ENCODE data around the gene PCED1A.

The PCED1A gene

GRCh38 chr20:2804041-2804828 lies 36.2 kb downstream of the PCED1A start:
- TF ChIP-seq, protein P1, sequence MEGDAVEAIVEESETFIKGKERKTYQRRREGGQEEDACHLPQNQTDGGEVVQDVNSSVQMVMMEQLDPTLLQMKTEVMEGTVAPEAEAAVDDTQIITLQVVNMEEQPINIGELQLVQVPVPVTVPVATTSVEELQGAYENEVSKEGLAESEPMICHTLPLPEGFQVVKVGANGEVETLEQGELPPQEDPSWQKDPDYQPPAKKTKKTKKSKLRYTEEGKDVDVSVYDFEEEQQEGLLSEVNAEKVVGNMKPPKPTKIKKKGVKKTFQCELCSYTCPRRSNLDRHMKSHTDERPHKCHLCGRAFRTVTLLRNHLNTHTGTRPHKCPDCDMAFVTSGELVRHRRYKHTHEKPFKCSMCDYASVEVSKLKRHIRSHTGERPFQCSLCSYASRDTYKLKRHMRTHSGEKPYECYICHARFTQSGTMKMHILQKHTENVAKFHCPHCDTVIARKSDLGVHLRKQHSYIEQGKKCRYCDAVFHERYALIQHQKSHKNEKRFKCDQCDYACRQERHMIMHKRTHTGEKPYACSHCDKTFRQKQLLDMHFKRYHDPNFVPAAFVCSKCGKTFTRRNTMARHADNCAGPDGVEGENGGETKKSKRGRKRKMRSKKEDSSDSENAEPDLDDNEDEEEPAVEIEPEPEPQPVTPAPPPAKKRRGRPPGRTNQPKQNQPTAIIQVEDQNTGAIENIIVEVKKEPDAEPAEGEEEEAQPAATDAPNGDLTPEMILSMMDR (IDR thresholded peaks at IDR 0.05; ENCODE audit: low read depth, low read length, poor library complexity, severe bottlenecking) = no peak
- TF ChIP-seq EZH2phosphoT487 (IDR thresholded peaks at IDR 0.05; ENCODE audit: borderline replicate concordance, low read length) = no peak
- H3K27me3 ChIP-seq (ENCODE audit: control insufficient read depth, low read length) = peaks cover 3% of the 10 kb centered on the region; the same call in 1 of the 2 replicates

GRCh38 chr20:2801286-2801728 lies 39.1 kb downstream of the PCED1A start:
- Histone ChIP-seq H3K27ac (ENCODE audit: low read depth, low read length) (no peak overlapping the region), H3F3A (ENCODE audit: control insufficient read depth, insufficient read depth) (no peaks in the 10 kb centered on the region), H3K4me3 (ENCODE audit: low read length) (no peak overlapping the region), H3K9me2 (replicated peaks; ENCODE audit: control insufficient read depth, low read length) (no peaks in the 10 kb centered on the region), H3K27me3 (ENCODE audit: control insufficient read depth, low read length) (peaks cover 3% of the 10 kb centered on the region; the same call in 1 of the 2 replicates), H3K4me2 (ENCODE audit: low read length) (no peak overlapping the region), H3K9me3 (ENCODE audit: control insufficient read depth, insufficient read depth, low read length) (no peaks in the 10 kb centered on the region), H3K36me3 (ENCODE audit: control insufficient read depth, low read length) (no peaks in the 10 kb centered on the region), H3K4me1 (ENCODE audit: control insufficient read depth, low read length) (no peaks in the 10 kb centered on the region), H3K79me2 (ENCODE audit: control insufficient read depth, low read length) (no peaks in the 10 kb centered on the region), H4K20me1 (ENCODE audit: control insufficient read depth, insufficient read depth, low read depth, low read length) (no peaks in the 10 kb centered on the region)
- TF ChIP-seq, protein P1 (IDR thresholded peaks at IDR 0.05; ENCODE audit: low read depth, low read length, poor library complexity, severe bottlenecking) = no peak
- no peak for TF ChIP-seq EZH2phosphoT487 (IDR thresholded peaks at IDR 0.05; ENCODE audit: borderline replicate concordance, low read length)

More at GRCh38 chr20:2804041-2804828, 36.2 kb downstream of the PCED1A start:
- Histone ChIP-seq H3K79me2 (ENCODE audit: control insufficient read depth, low read length) (no peaks in the 10 kb centered on the region), H3K9me2 (replicated peaks; ENCODE audit: control insufficient read depth, low read length) (no peaks in the 10 kb centered on the region), H3F3A (ENCODE audit: control insufficient read depth, insufficient read depth) (no peaks in the 10 kb centered on the region), H3K4me1 (ENCODE audit: control insufficient read depth, low read length) (no peaks in the 10 kb centered on the region), H3K27ac (ENCODE audit: low read depth, low read length) (no peak overlapping the region), H3K9me3 (ENCODE audit: control insufficient read depth, insufficient read depth, low read length) (no peaks in the 10 kb centered on the region), H3K4me2 (ENCODE audit: low read length) (no peak overlapping the region), H3K36me3 (ENCODE audit: control insufficient read depth, low read length) (no peaks in the 10 kb centered on the region), H4K20me1 (ENCODE audit: control insufficient read depth, insufficient read depth, low read depth, low read length) (no peaks in the 10 kb centered on the region), H3K4me3 (ENCODE audit: low read length) (no peak overlapping the region)

DNA sequence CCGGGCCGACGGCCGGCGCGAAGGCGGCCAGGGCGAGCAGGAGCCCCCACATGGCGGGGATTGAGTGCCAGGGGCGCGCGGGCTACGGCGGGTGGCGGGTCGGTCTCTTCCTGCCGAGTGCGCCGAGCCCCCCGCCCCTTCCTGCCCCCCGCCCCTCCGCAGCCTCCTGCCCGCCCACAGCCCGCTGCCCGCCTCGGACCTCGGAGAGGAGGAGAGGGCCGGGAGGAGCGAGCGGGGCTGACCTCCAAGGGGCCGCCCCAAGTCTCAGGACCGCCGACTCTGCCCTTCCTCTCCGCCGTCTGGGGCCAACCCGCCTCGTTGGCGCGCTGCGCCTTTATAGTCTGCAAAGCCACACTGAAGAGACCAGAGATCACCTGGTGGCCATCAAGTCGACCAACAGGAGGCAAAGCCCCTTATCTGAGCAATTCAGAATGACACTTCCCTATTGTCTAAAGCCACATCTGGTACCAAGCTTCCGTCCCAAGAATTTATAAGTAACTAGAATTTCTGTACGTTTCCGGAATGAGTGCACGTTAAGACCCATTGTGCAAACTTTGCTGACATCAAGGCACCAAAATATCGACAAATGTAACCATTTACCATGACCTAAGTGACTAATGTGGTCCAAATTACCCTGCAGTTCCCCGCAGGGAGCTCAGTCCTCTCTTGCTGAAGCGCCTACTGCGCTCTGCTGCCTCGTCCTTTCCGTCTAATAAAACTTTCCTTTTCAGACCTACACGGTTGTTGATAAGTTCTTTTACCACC lies 39.8 kb downstream of the PCED1A start, which contains the start of gene CPXM1:
Gene CPXM1, minus strand, starts transcription at position 107 of the 765 bp plus-strand sequence. Its CDS starts 55 bp downstream, at position 52.
- Histone ChIP-seq H3K36me3 (ENCODE audit: control insufficient read depth, low read length) (no peaks in the 10 kb centered on the region), H3K4me2 (ENCODE audit: low read length) (no peak within 1 kb of the TSS), H3K4me3 (ENCODE audit: low read length) (no peak within 1 kb of the TSS), H4K20me1 (ENCODE audit: control insufficient read depth, insufficient read depth, low read depth, low read length) (no peaks in the 10 kb centered on the region), H3F3A (ENCODE audit: control insufficient read depth, insufficient read depth) (no peaks in the 10 kb centered on the region), H3K79me2 (ENCODE audit: control insufficient read depth, low read length) (no peaks in the 10 kb centered on the region), H3K27me3 (ENCODE audit: control insufficient read depth, low read length) (peaks cover 3% of the 10 kb centered on the region; the same call in 1 of the 2 replicates), H3K27ac (ENCODE audit: low read depth, low read length) (no peak within 1 kb of the TSS), H3K9me2 (replicated peaks; ENCODE audit: control insufficient read depth, low read length) (no peaks in the 10 kb centered on the region), H3K4me1 (ENCODE audit: control insufficient read depth, low read length) (no peaks in the 10 kb centered on the region), H3K9me3 (ENCODE audit: control insufficient read depth, insufficient read depth, low read length) (no peaks in the 10 kb centered on the region)
- TF ChIP-seq EZH2phosphoT487 (IDR thresholded peaks at IDR 0.05; ENCODE audit: borderline replicate concordance, low read length) = no peak
- TF ChIP-seq, protein P1 (IDR thresholded peaks at IDR 0.05; ENCODE audit: low read depth, low read length, poor library complexity, severe bottlenecking) = no peak

Data from DOHH2 (cell line).